SK-N-SH treated with all-trans-retinoic acid at 6 μM for 48 hours (cell line): ENCODE measurements around the gene MLKL.

Experiments used
- ATAC-seq: fragments of 200-7000 bp; cut with Tn5 transposase; 3 replicates; pipeline ENCODE4 v1.9.1; 2020; ENCODE audit warnings: mild to moderate bottlenecking, moderate library complexity
- ARNTL ChIP-seq: fragments of 450-650 bp; formaldehyde crosslinking; IDR thresholded peaks from 2 replicates; pipeline ENCODE4 v1.5.0; 2020; ENCODE audit warnings: low read depth, mild to moderate bottlenecking, moderate library complexity, borderline replicate concordance
- CREB5 ChIP-seq: fragments of 250-450 bp; sonication (Bioruptor Pico); IDR thresholded peaks from 2 replicates; pipeline ENCODE4 v1.5.1; 2020; ENCODE audit warnings: low read depth, mild to moderate bottlenecking, moderate library complexity
- CSDC2 ChIP-seq: fragments of 250-450 bp; sonication (Bioruptor Pico); IDR thresholded peaks from 2 replicates; pipeline ENCODE4 v1.5.0; 2020; ENCODE audit warnings: mild to moderate bottlenecking, moderate library complexity
- CSRNP3 ChIP-seq: fragments of 250-450 bp; sonication (Bioruptor Pico); IDR thresholded peaks from 2 replicates; pipeline ENCODE4 v1.5.1; 2021; ENCODE audit warnings: mild to moderate bottlenecking, moderate library complexity
- GLIS3 ChIP-seq: fragments of 250-450 bp; sonication (Bioruptor Pico); IDR thresholded peaks from 2 replicates; pipeline ENCODE4 v1.5.0; 2020; ENCODE audit warnings: mild to moderate bottlenecking, moderate library complexity
- OSR1 ChIP-seq: fragments of 250-450 bp; sonication (Bioruptor Pico); IDR thresholded peaks from 2 replicates; pipeline ENCODE4 v1.8.0; 2022; ENCODE audit warnings: moderate library complexity, mild to moderate bottlenecking, inconsistent platforms
- PATZ1 ChIP-seq: fragments of 250-450 bp; sonication (Bioruptor Pico); IDR thresholded peaks from 2 replicates; pipeline ENCODE4 v1.8.0; 2020; ENCODE audit warnings: mild to moderate bottlenecking, moderate library complexity, borderline replicate concordance
- POU6F1 ChIP-seq: fragments of 250-450 bp; sonication (Bioruptor Pico); IDR thresholded peaks from 2 replicates; pipeline ENCODE4 v1.8.0; 2021; ENCODE audit warnings: low read depth, mild to moderate bottlenecking, moderate library complexity, borderline replicate concordance
- PPARA ChIP-seq: fragments of 250-450 bp; sonication (Bioruptor Pico); IDR thresholded peaks from 2 replicates; pipeline ENCODE4 v1.5.0; 2020; ENCODE audit warnings: mild to moderate bottlenecking, borderline replicate concordance
- RARB ChIP-seq: fragments of 250-450 bp; sonication (Bioruptor Pico); IDR thresholded peaks from 2 replicates; pipeline ENCODE4 v1.8.0; 2021; ENCODE audit warnings: mild to moderate bottlenecking, moderate library complexity
- SNAI2 ChIP-seq: fragments of 250-450 bp; sonication (Bioruptor Pico); IDR thresholded peaks from 2 replicates; pipeline ENCODE4 v1.5.0; 2020; ENCODE audit warnings: mild to moderate bottlenecking, moderate library complexity
- TCF4 ChIP-seq: fragments of 250-450 bp; sonication (Bioruptor Pico); IDR thresholded peaks from 2 replicates; pipeline ENCODE4 v1.8.0; 2021; ENCODE audit warnings: mild to moderate bottlenecking, moderate library complexity, borderline replicate concordance
- TOX ChIP-seq: fragments of 250-450 bp; sonication (Bioruptor Pico); IDR thresholded peaks from 2 replicates; pipeline ENCODE4 v1.8.0; 2021; ENCODE audit warnings: mild to moderate bottlenecking, moderate library complexity, borderline replicate concordance
- TSHZ2 ChIP-seq: fragments of 250-450 bp; sonication (Bioruptor Pico); IDR thresholded peaks from 2 replicates; pipeline ENCODE4 v1.5.0; 2020; ENCODE audit warnings: mild to moderate bottlenecking, moderate library complexity
- ZC3H10 ChIP-seq: fragments of 250-450 bp; sonication (Bioruptor Pico); IDR thresholded peaks from 2 replicates; pipeline ENCODE4 v1.5.1; 2021; ENCODE audit warnings: mild to moderate bottlenecking, moderate library complexity
- ZFP3 ChIP-seq: fragments of 250-450 bp; sonication (Bioruptor Pico); IDR thresholded peaks from 2 replicates; pipeline ENCODE4 v1.5.0; 2020; ENCODE audit warnings: mild to moderate bottlenecking, moderate library complexity
- ZFP30 ChIP-seq: fragments of 450-650 bp; formaldehyde crosslinking; IDR thresholded peaks from 2 replicates; pipeline ENCODE4 v1.5.0; 2022; ENCODE audit warnings: mild to moderate bottlenecking, moderate library complexity
- ZNF70 ChIP-seq: fragments of 450-650 bp; formaldehyde crosslinking; IDR thresholded peaks from 2 replicates; pipeline ENCODE4 v1.5.0; 2020; ENCODE audit warnings: mild to moderate bottlenecking, moderate library complexity

The MLKL gene

GRCh38 chr16:74748616-74749026, 48.0 kb upstream of the MLKL start:
- TF ChIP-seq ZNF70 (CRISPR knock-in tag) (no peak), RARB (no peak), GLIS3 (CRISPR knock-in tag) (no peak), CREB5 (no peak), ZC3H10 (CRISPR knock-in tag) (no peak), PATZ1 (CRISPR knock-in tag) (no peak), ZFP30 (CRISPR knock-in tag) (no peak), ZFP3 (no peak), TCF4 (no peak), PPARA (no peak), CSDC2 (CRISPR knock-in tag) (no peak), TSHZ2 (no peak), SNAI2 (CRISPR knock-in tag) (no peak), CSRNP3 (CRISPR knock-in tag) (no peak), TOX (no peak), POU6F1 (CRISPR knock-in tag) (no peak)
- ATAC-seq: no peak

GRCh38 chr16:74747716-74748615, 47.3 kb upstream of the MLKL start:
- TF ChIP-seq CSRNP3 (CRISPR knock-in tag) (no peak), PPARA (no peak)
- ATAC-seq: no peak

GRCh38 chr16:74745926-74746325, 45.3 kb upstream of the MLKL start:
- no peak for TF ChIP-seq TCF4
- TF ChIP-seq ZC3H10 (CRISPR knock-in tag): no peak
- TF ChIP-seq ZNF70 (CRISPR knock-in tag): no peak
- TF ChIP-seq PATZ1 (CRISPR knock-in tag): no peak
- TF ChIP-seq ARNTL (CRISPR knock-in tag): no peak
- TF ChIP-seq OSR1 (CRISPR knock-in tag): no peak
- ATAC-seq: no peak
